Left ventricle myocardium inferior (tissue), 1 donor: ENCODE data around the gene ST7. TPM values are rescaled to one million over a fixed set of nuclear protein-coding genes. Genes with fewer than 3 reads are reported as not detected.

ENCODE experiments used
- DNase-seq: peaks from one replicate; pipeline ENCODE4 v3.0.0-alpha.2; 2020
- H3K27ac ChIP-seq: fragments of 200-600 bp; replicated peaks from 2 replicates; pipeline ENCODE4 v1.8.0; 2021
- H3K27me3 ChIP-seq: fragments of 200-600 bp; 2 replicates; pipeline ENCODE4 v1.8.0; 2021; ENCODE audit warnings: low read depth
- H3K36me3 ChIP-seq: fragments of 200-600 bp; 2 replicates; pipeline ENCODE4 v1.8.0; 2021
- H3K4me1 ChIP-seq: fragments of 200-600 bp; 2 replicates; pipeline ENCODE4 v1.8.0; 2021
- H3K4me3 ChIP-seq: fragments of 200-600 bp; 2 replicates; pipeline ENCODE4 v1.8.0; 2021; ENCODE audit warnings: mild to moderate bottlenecking, moderate library complexity
- H3K9me3 ChIP-seq: fragments of 200-600 bp; replicated peaks from 2 replicates; pipeline ENCODE4 v1.8.0; 2021
- intact Hi-C: fragments of 100-400 bp; cut with micrococcal nuclease; formaldehyde crosslinking; loops from one replicate; pipeline ENCODE4 v1.11.0; 2022
- total RNA-seq: library from RNA; stranded (reverse); fragmentation: NEBNext Ultra II Directional; extraction: Animal tissue kit (Norgen Biotek cat#: 25700); gene quantifications from one replicate; pipeline ENCODE4 v1.2.1, GENCODE V29; 2021
- TF ChIP-seq, protein P1 (sequence below): fragments of 200-600 bp; IDR thresholded peaks from 2 replicates; pipeline ENCODE4 v1.8.0; 2021; ENCODE audit warnings: antibody characterized with exemption, mild to moderate bottlenecking, borderline replicate concordance
- donor health status: DM: no; HTN: yes; CAD: no; lungs with severe emphysema.

Gene ST7
- total RNA-seq, 1 donor from 2014 or later, result 28.5 TPM

GRCh38 chr7:117019287-117019686 lies 66.0 kb downstream of the ST7 start:
- Histone ChIP-seq H3K27ac (no peak overlapping the region), H3K4me1 (peaks cover 79% of the 10 kb centered on the region), H3K36me3 (no peaks in the 10 kb centered on the region), H3K9me3 (no peaks in the 10 kb centered on the region), H3K4me3 (no peak overlapping the region), H3K27me3 (no peaks in the 10 kb centered on the region)
- intact Hi-C loops, result no loop called here
- DNase-seq, result no peak
- TF ChIP-seq, protein P1, sequence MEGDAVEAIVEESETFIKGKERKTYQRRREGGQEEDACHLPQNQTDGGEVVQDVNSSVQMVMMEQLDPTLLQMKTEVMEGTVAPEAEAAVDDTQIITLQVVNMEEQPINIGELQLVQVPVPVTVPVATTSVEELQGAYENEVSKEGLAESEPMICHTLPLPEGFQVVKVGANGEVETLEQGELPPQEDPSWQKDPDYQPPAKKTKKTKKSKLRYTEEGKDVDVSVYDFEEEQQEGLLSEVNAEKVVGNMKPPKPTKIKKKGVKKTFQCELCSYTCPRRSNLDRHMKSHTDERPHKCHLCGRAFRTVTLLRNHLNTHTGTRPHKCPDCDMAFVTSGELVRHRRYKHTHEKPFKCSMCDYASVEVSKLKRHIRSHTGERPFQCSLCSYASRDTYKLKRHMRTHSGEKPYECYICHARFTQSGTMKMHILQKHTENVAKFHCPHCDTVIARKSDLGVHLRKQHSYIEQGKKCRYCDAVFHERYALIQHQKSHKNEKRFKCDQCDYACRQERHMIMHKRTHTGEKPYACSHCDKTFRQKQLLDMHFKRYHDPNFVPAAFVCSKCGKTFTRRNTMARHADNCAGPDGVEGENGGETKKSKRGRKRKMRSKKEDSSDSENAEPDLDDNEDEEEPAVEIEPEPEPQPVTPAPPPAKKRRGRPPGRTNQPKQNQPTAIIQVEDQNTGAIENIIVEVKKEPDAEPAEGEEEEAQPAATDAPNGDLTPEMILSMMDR, result no peak

- TF ChIP-seq, protein P1, result no peak
- peak; percentile 57 for DNase-seq
- intact Hi-C loops, result no loop called here
- Histone ChIP-seq H3K27me3 (no peaks in the 10 kb centered on the region), H3K4me3 (peak overlapping the region; percentile 58), H3K27ac (peak overlapping the region; percentile 69), H3K9me3 (no peaks in the 10 kb centered on the region), H3K4me1 (peaks cover 76% of the 10 kb centered on the region), H3K36me3 (no peaks in the 10 kb centered on the region)
Observed at GRCh38 chr7:117019786-117020590, 66.7 kb downstream of the ST7 start.

- peaks cover 74% of the 10 kb centered on the region for H3K4me1 ChIP-seq
Observed at GRCh38 chr7:117020591-117020973, 67.3 kb downstream of the ST7 start.

DNA sequence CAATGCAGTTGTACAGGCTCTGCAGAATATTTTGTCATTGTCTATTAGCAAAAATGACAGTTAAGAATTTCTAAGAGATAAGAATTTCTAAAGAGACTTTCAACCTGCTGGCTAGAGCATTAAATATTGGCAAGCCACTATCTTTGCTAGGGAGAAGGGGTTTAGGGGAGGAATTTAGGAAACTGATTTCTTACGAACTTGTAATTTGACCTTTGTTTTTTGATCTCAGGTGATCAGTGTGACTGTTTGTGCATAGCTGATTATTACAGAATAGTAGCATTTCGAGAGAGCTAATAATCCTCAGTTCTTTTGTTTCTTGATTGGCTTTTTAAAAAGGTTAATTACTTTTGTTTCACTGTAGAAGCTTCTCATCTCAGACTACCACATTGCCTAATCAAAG lies 68.1 kb downstream of the ST7 start:
- no peak overlapping the region for H3K27ac ChIP-seq

More at GRCh38 chr7:117020591-117020973, 67.3 kb downstream of the ST7 start:
- TF ChIP-seq, protein P1, result no peak
- H3K27ac ChIP-seq, result peak overlapping the region; percentile 69
- H3K27me3 ChIP-seq, result no peaks in the 10 kb centered on the region
- DNase-seq, result no peak
- intact Hi-C loops, result no loop called here
- no peaks in the 10 kb centered on the region for H3K36me3 ChIP-seq
- H3K9me3 ChIP-seq, result no peaks in the 10 kb centered on the region
- peak overlapping the region; percentile 58 for H3K4me3 ChIP-seq

GRCh38 chr7:117021986-117022385 lies 68.7 kb downstream of the ST7 start:
- DNase-seq, result no peak
- Histone ChIP-seq H3K4me3 (no peak overlapping the region), H3K27me3 (no peaks in the 10 kb centered on the region), H3K36me3 (no peaks in the 10 kb centered on the region), H3K9me3 (no peaks in the 10 kb centered on the region), H3K27ac (no peak overlapping the region), H3K4me1 (peaks cover 73% of the 10 kb centered on the region)
- TF ChIP-seq, protein P1, result no peak
- intact Hi-C loops, result no loop called here

More for the DNA sequence above, 68.1 kb downstream of the ST7 start:
- no peak for DNase-seq
- H3K4me3 ChIP-seq, result peak overlapping the region; percentile 58
- H3K4me1 ChIP-seq, result peaks cover 73% of the 10 kb centered on the region
- no peaks in the 10 kb centered on the region for H3K36me3 ChIP-seq
- intact Hi-C loops, result no loop called here
- no peaks in the 10 kb centered on the region for H3K27me3 ChIP-seq
- TF ChIP-seq, protein P1, result no peak
- no peaks in the 10 kb centered on the region for H3K9me3 ChIP-seq
